OCI-LY3 (cell line): ENCODE data around the gene SURF4.

Experiments
- H2AFZ ChIP-seq: fragments of 200-600, 300-600 bp; shearing (Covaris generic); 2 replicates; pipeline ENCODE4 v1.6.0; 2014; ENCODE audit warnings: antibody characterized with exemption, low read depth, low read length
- H3K27ac ChIP-seq: fragments of 200-600, 300-600 bp; sonication (generic); 2 replicates; pipeline ENCODE4 v1.5.1; 2014; ENCODE audit warnings: mild to moderate bottlenecking, low read length, moderate library complexity, mixed read lengths
- H3K27me3 ChIP-seq: fragments of 200-600, 300-600 bp; sonication (generic); 2 replicates; pipeline ENCODE4 v1.6.1; 2014; ENCODE audit warnings: low read depth, low read length, mixed read lengths
- H3K36me3 ChIP-seq: fragments of 200-600, 300-600 bp; sonication (generic); replicated peaks from 2 replicates; pipeline ENCODE3; 2014; ENCODE audit warnings: low read depth, low read length, mixed read lengths
- H3K4me1 ChIP-seq: fragments of 300-600, 200-600 bp; sonication (generic); 2 replicates; pipeline ENCODE4 v1.6.1; 2014; ENCODE audit warnings: low read length, mixed read lengths
- H3K4me2 ChIP-seq: fragments of 200-600, 300-600 bp; sonication (generic); 2 replicates; pipeline ENCODE4 v1.6.1; 2014; ENCODE audit warnings: low read length, mixed read lengths
- H3K4me3 ChIP-seq: fragments of 300-600, 200-600 bp; sonication (generic); 2 replicates; pipeline ENCODE4 v1.5.1; 2014; ENCODE audit warnings: antibody characterized with exemption, mild to moderate bottlenecking, low read length, moderate library complexity
- H3K79me2 ChIP-seq: fragments of 300-600, 200-600 bp; shearing (Covaris generic); 2 replicates; pipeline ENCODE4 v1.6.1; 2014; ENCODE audit warnings: mild to moderate bottlenecking, low read length, mixed read lengths
- H3K9ac ChIP-seq: fragments of 300-600, 200-600 bp; shearing (Covaris generic); 2 replicates; pipeline ENCODE4 v1.6.0; 2014; ENCODE audit warnings: mild to moderate bottlenecking, low read length, moderate library complexity
- H3K9me3 ChIP-seq: fragments of 200-600, 300-600 bp; shearing (Covaris generic); 2 replicates; pipeline ENCODE4 v1.6.1; 2014; ENCODE audit warnings: low read length, mixed read lengths; ENCODE audit not compliant: insufficient read depth
- H4K20me1 ChIP-seq: fragments of 200-600, 300-600 bp; sonication (generic); 2 replicates; pipeline ENCODE4 v1.6.1; 2016; ENCODE audit warnings: low read length, mixed read lengths; ENCODE audit not compliant: insufficient read depth
- CTCF ChIP-seq: fragments of 200-600, 300-600 bp; sonication (generic); IDR thresholded peaks from 2 replicates; pipeline ENCODE4 v1.5.1; 2014; ENCODE audit warnings: antibody characterized with exemption, low read length, low read depth
- EZH2phosphoT487 ChIP-seq: fragments of 200-600 bp; shearing (Covaris generic); IDR thresholded peaks from 2 replicates; pipeline ENCODE4 v1.6.1; 2018; ENCODE audit warnings: antibody characterized with exemption, mixed run types, low read depth

SURF4 gene

GRCh38 chr9:133386338-133386737 lies 10.5 kb upstream of the SURF4 start:
- no peak for TF ChIP-seq EZH2phosphoT487
- TF ChIP-seq CTCF = no peak
- H3K4me1 ChIP-seq = no peaks in the 10 kb centered on the region
- H4K20me1 ChIP-seq = no peaks in the 10 kb centered on the region
- H3K36me3 ChIP-seq = no peaks in the 10 kb centered on the region
- no peak overlapping the region for H3K9ac ChIP-seq
- H2AFZ ChIP-seq = no peak overlapping the region
- H3K27me3 ChIP-seq = no peaks in the 10 kb centered on the region
- no peaks in the 10 kb centered on the region for H3K79me2 ChIP-seq
- H3K27ac ChIP-seq = no peak overlapping the region
- no peaks in the 10 kb centered on the region; the same call in 1 of the 2 replicates for H3K9me3 ChIP-seq
- H3K4me3 ChIP-seq = no peak overlapping the region
- H3K4me2 ChIP-seq = no peak overlapping the region

GRCh38 chr9:133385452-133385851 lies 9.6 kb upstream of the SURF4 start:
- no peaks in the 10 kb centered on the region; the same call in 1 of the 2 replicates for H3K9me3 ChIP-seq
- H3K27me3 ChIP-seq = no peaks in the 10 kb centered on the region
- no peaks in the 10 kb centered on the region for H4K20me1 ChIP-seq
- H3K79me2 ChIP-seq = no peaks in the 10 kb centered on the region
- H3K36me3 ChIP-seq = no peaks in the 10 kb centered on the region
- no peaks in the 10 kb centered on the region for H3K4me1 ChIP-seq
- H3K4me3 ChIP-seq = no peak overlapping the region
- H3K4me2 ChIP-seq = no peak overlapping the region
- H2AFZ ChIP-seq = no peak overlapping the region
- no peak overlapping the region for H3K27ac ChIP-seq
- H3K9ac ChIP-seq = no peak overlapping the region
- no peak for TF ChIP-seq CTCF
- no peak for TF ChIP-seq EZH2phosphoT487

GRCh38 chr9:133384736-133385321 lies 9.0 kb upstream of the SURF4 start:
- no peaks in the 10 kb centered on the region for H4K20me1 ChIP-seq
- no peak overlapping the region for H3K27ac ChIP-seq
- no peak overlapping the region for H3K9ac ChIP-seq
- H3K4me3 ChIP-seq = no peak overlapping the region
- no peak overlapping the region for H2AFZ ChIP-seq
- no peaks in the 10 kb centered on the region for H3K79me2 ChIP-seq
- no peaks in the 10 kb centered on the region for H3K36me3 ChIP-seq
- no peaks in the 10 kb centered on the region for H3K4me1 ChIP-seq
- H3K9me3 ChIP-seq = no peaks in the 10 kb centered on the region; the same call in 1 of the 2 replicates
- no peak overlapping the region for H3K4me2 ChIP-seq
- H3K27me3 ChIP-seq = no peaks in the 10 kb centered on the region
- TF ChIP-seq CTCF (no peak), EZH2phosphoT487 (no peak)

- no peak overlapping the region for H2AFZ ChIP-seq
- H3K79me2 ChIP-seq = no peaks in the 10 kb centered on the region
- H4K20me1 ChIP-seq = no peaks in the 10 kb centered on the region
- H3K27me3 ChIP-seq = no peaks in the 10 kb centered on the region
- no peak overlapping the region for H3K9ac ChIP-seq
- no peaks in the 10 kb centered on the region for H3K4me1 ChIP-seq
- no peak overlapping the region for H3K4me2 ChIP-seq
- no peaks in the 10 kb centered on the region for H3K36me3 ChIP-seq
- no peaks in the 10 kb centered on the region; the same call in 1 of the 2 replicates for H3K9me3 ChIP-seq
- H3K27ac ChIP-seq = no peak overlapping the region
- no peak for TF ChIP-seq EZH2phosphoT487
- TF ChIP-seq CTCF = no peak
- H3K4me3 ChIP-seq = no peak overlapping the region
Observed at GRCh38 chr9:133383438-133383837, 7.6 kb upstream of the SURF4 start.
